Epithelial cell of esophagus (primary cell): ENCODE data around the gene KIF16B.

Experiments
- DNase-seq: peaks from one replicate; pipeline ENCODE4 v3.0.0; 2010; ENCODE audit warnings: low read depth
- H3K4me3 ChIP-seq: 2 replicates; pipeline ENCODE4 v1.5.1; 2011; ENCODE audit warnings: mild to moderate bottlenecking, low read length, control low read depth
- TF ChIP-seq, protein P1 (sequence below): IDR thresholded peaks from 2 replicates; pipeline ENCODE4 v1.5.1; 2011; ENCODE audit warnings: low read depth, mild to moderate bottlenecking, low read length, control low read depth, inconsistent platforms; ENCODE audit not compliant: insufficient read depth; ENCODE audit errors: missing control alignments

Gene KIF16B

DNA sequence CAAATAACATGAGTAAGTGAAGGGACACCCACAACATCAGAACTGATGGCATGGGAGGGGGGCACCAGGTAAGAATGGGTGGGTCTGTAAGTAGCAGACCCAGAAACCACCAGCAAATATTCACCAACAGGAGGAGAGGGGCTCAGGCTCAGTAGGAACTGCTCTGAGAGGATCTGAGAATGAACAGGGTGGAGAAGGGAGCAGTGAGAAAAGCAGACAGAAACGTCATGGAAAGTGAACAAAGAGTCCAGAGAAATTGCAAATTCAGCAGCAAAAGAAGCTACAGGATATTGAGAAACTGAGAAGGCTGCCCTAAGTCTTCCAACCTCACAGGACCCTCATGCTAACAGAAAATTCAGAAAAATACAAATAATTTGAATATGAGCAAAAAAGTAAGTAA, 121.3 kb downstream of the KIF16B start:
- H3K4me3 ChIP-seq, result no peak overlapping the region
- TF ChIP-seq, protein P1, sequence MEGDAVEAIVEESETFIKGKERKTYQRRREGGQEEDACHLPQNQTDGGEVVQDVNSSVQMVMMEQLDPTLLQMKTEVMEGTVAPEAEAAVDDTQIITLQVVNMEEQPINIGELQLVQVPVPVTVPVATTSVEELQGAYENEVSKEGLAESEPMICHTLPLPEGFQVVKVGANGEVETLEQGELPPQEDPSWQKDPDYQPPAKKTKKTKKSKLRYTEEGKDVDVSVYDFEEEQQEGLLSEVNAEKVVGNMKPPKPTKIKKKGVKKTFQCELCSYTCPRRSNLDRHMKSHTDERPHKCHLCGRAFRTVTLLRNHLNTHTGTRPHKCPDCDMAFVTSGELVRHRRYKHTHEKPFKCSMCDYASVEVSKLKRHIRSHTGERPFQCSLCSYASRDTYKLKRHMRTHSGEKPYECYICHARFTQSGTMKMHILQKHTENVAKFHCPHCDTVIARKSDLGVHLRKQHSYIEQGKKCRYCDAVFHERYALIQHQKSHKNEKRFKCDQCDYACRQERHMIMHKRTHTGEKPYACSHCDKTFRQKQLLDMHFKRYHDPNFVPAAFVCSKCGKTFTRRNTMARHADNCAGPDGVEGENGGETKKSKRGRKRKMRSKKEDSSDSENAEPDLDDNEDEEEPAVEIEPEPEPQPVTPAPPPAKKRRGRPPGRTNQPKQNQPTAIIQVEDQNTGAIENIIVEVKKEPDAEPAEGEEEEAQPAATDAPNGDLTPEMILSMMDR, result no peak
- no peak for DNase-seq

DNA sequence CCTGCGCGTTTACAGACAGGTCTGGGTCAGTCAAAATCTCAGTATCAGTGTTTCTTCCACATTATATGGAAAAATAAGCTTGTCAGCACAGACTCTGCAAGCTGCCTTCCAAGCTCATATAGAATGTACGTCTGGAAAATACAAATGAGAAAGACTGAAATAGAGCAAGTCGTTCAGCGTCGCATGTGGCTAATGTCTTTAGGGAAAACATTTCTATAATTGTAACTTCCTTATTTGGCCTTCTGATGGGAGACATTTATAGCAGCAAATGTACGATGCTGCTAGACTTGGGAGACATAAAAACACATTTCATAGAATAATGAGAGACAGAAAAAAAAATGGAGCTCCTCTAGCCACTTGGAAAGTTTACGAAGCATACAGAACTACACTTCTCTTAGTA, 122.2 kb downstream of the KIF16B start:
- DNase-seq, result no peak
- no peak overlapping the region for H3K4me3 ChIP-seq

DNA sequence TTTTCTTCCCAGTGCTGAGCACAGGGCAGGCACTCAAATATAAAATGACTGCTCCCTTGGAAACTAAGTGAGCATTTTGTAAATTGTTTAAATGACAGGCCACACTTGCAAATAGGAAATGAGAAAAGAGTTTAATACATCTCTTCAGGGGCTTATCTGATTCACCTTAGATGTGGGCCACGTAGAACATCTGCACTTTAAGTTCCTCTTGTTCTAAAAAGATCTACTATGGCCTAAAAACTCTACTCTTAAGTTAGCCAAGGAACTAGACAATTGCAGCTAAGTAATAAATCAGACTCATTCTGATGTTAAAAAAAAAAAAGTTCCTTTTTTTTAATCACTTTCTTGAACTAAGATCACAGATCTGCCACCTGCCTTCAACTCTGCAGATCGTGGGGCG, 126.3 kb downstream of the KIF16B start:
- no peak overlapping the region for H3K4me3 ChIP-seq
- no peak for DNase-seq
- TF ChIP-seq, protein P1, result no peak

More for the DNA sequence above, 122.2 kb downstream of the KIF16B start:
- TF ChIP-seq, protein P1, result no peak

DNA sequence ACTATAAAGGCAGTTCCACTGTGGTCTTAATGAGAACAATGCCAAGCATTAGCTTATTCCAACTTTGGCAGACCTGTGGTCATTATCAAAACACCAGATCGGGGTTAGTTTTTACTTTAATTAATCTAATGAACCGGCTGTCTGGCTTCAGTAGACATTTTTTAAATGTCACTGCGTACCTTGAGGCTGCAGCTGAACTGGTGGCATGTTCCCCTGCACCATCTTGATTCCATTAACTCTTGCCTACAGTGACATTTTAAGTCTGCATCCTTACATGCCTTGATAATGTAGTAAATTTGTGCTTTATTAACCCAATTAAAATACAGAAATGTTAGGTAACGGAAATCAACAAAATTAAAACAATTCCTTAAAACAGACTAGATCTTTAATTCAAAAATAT, 127.0 kb downstream of the KIF16B start:
- H3K4me3 ChIP-seq, result no peak overlapping the region

DNA sequence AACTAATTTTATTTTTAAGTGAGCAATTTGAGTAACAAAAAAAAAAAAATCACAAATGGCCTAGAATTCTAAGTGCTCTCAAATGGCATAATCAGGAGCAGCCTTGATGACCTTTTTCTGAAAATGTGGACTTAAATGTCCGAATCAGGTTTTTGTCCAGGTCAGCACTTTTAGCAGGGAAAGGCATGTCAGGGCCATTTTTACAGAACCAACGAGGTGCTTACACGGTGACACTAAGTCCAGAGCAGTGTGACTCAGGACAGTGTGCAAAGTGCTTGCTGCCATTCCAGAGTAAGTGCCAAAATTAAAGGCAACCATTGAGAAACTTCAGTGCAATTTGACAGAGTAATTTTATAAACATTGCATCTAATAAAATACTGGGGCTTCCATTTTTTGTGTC, 127.8 kb downstream of the KIF16B start:
- DNase-seq, result no peak
- TF ChIP-seq, protein P1, result no peak
- no peak overlapping the region for H3K4me3 ChIP-seq

More for the DNA sequence above, 127.0 kb downstream of the KIF16B start:
- TF ChIP-seq, protein P1, result no peak
- no peak for DNase-seq

GRCh38 chr20:16444057-16444777, 129.0 kb downstream of the KIF16B start:
- no peak overlapping the region for H3K4me3 ChIP-seq
- DNase-seq, result no peak
- TF ChIP-seq, protein P1, result no peak
